Endothelial cell (in vitro differentiated cells): ENCODE measurements around the gene SULT1C4. TPM values are rescaled to one million over a fixed set of nuclear protein-coding genes. Genes with fewer than 3 reads are reported as not detected.

Experiments
- DNase-seq: peaks from one replicate; pipeline ENCODE4 v3.0.0; 2021; ENCODE audit warnings: low spot score
- H3K27ac Mint-ChIP-seq: one replicate; pipeline ENCODE4 v1.8.0; 2021; ENCODE audit warnings: mixed read lengths, inconsistent platforms; ENCODE audit not compliant: unreplicated experiment
- H3K27me3 Mint-ChIP-seq: one replicate; pipeline ENCODE4 v1.8.0; 2021; ENCODE audit warnings: mild to moderate bottlenecking, moderate library complexity, mixed read lengths, inconsistent platforms; ENCODE audit not compliant: unreplicated experiment
- H3K36me3 Mint-ChIP-seq: one replicate; pipeline ENCODE4 v1.8.0; 2021; ENCODE audit warnings: mild to moderate bottlenecking, low read depth, mixed read lengths, inconsistent platforms; ENCODE audit not compliant: unreplicated experiment
- H3K4me1 Mint-ChIP-seq: one replicate; pipeline ENCODE4 v1.8.0; 2021; ENCODE audit warnings: mild to moderate bottlenecking, mixed read lengths, inconsistent platforms; ENCODE audit not compliant: unreplicated experiment
- H3K4me3 Mint-ChIP-seq: one replicate; pipeline ENCODE4 v1.8.0; 2021; ENCODE audit warnings: mild to moderate bottlenecking, mixed read lengths, inconsistent platforms; ENCODE audit not compliant: unreplicated experiment
- H3K9me3 Mint-ChIP-seq: one replicate; pipeline ENCODE4 v1.8.0; 2021; ENCODE audit warnings: mixed read lengths, inconsistent platforms; ENCODE audit not compliant: unreplicated experiment
- total RNA-seq: library from RNA; stranded (reverse); fragmentation: NEBNext Ultra II Directional; extraction: Animal tissue kit (Norgen Biotek cat#: 25700); gene quantifications from one replicate; pipeline ENCODE4 v1.2.1, GENCODE V29; 2021; ENCODE audit not compliant: unreplicated experiment
- TF ChIP-seq, protein P1 (sequence below): fragments of 200-600 bp; sonication (generic); IDR thresholded peaks from one replicate; pipeline ENCODE4 v1.5.0; 2021; ENCODE audit warnings: antibody characterized with exemption; ENCODE audit not compliant: unreplicated experiment

Gene SULT1C4
- total RNA-seq, 1 donor from 2014 or later, result 22.6 TPM

- Mint-ChIP-seq H3K27ac (no peak overlapping the region), H3K4me1 (peaks cover 21% of the 10 kb centered on the region), H3K27me3 (peaks cover 1% of the 10 kb centered on the region)
Observed at GRCh38 chr2:108390340-108390739, 12.6 kb downstream of the SULT1C4 start.

GRCh38 chr2:108392029-108392428, 14.3 kb downstream of the SULT1C4 start:
- peaks cover 37% of the 10 kb centered on the region for H3K36me3 Mint-ChIP-seq
- peak overlapping the region; percentile 11 for H3K4me3 Mint-ChIP-seq
- peaks cover 1% of the 10 kb centered on the region for H3K27me3 Mint-ChIP-seq
- no peak for DNase-seq
- TF ChIP-seq, protein P1, sequence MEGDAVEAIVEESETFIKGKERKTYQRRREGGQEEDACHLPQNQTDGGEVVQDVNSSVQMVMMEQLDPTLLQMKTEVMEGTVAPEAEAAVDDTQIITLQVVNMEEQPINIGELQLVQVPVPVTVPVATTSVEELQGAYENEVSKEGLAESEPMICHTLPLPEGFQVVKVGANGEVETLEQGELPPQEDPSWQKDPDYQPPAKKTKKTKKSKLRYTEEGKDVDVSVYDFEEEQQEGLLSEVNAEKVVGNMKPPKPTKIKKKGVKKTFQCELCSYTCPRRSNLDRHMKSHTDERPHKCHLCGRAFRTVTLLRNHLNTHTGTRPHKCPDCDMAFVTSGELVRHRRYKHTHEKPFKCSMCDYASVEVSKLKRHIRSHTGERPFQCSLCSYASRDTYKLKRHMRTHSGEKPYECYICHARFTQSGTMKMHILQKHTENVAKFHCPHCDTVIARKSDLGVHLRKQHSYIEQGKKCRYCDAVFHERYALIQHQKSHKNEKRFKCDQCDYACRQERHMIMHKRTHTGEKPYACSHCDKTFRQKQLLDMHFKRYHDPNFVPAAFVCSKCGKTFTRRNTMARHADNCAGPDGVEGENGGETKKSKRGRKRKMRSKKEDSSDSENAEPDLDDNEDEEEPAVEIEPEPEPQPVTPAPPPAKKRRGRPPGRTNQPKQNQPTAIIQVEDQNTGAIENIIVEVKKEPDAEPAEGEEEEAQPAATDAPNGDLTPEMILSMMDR, result no peak
- H3K4me1 Mint-ChIP-seq, result peaks cover 20% of the 10 kb centered on the region
- peak overlapping the region; percentile 92 for H3K27ac Mint-ChIP-seq
- no peaks in the 10 kb centered on the region for H3K9me3 Mint-ChIP-seq

More at GRCh38 chr2:108390340-108390739, 12.6 kb downstream of the SULT1C4 start:
- Mint-ChIP-seq H3K9me3 (no peaks in the 10 kb centered on the region), H3K36me3 (peaks cover 40% of the 10 kb centered on the region), H3K4me3 (peak overlapping the region; percentile 38)
- no peak for DNase-seq
- TF ChIP-seq, protein P1, result no peak

DNA sequence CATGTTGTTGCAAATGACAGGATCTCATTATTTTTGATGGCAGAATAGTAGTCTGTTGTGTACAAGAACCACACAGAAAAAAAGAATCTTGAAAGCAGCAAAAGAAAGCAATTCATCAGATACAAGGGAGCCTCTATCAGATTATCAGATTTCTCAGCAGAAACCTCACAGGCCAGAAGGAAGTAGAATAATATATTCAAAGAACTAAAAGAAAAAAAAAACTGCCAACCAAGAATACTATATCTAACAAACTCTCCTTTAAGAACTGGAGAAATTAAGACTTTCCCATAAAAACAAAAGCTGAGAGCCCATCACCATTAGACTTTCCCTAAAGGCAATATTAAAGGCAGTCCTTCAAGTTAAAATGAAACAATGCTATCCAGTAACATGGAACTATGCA, 15.4 kb downstream of the SULT1C4 start:
- DNase-seq, result no peak
- Mint-ChIP-seq H3K27me3 (peaks cover 1% of the 10 kb centered on the region), H3K27ac (no peak overlapping the region), H3K36me3 (peaks cover 35% of the 10 kb centered on the region), H3K9me3 (peaks cover 1% of the 10 kb centered on the region), H3K4me3 (no peak overlapping the region), H3K4me1 (peaks cover 20% of the 10 kb centered on the region)
- TF ChIP-seq, protein P1, result no peak

- peaks cover 20% of the 10 kb centered on the region for H3K4me1 Mint-ChIP-seq
- no peak overlapping the region for H3K4me3 Mint-ChIP-seq
- peaks cover 42% of the 10 kb centered on the region for H3K36me3 Mint-ChIP-seq
- TF ChIP-seq, protein P1, result no peak
- no peak overlapping the region for H3K27ac Mint-ChIP-seq
- no peak for DNase-seq
- no peaks in the 10 kb centered on the region for H3K27me3 Mint-ChIP-seq
- peaks cover 16% of the 10 kb centered on the region for H3K9me3 Mint-ChIP-seq
Observed at GRCh38 chr2:108395155-108395554, 17.4 kb downstream of the SULT1C4 start.

DNA sequence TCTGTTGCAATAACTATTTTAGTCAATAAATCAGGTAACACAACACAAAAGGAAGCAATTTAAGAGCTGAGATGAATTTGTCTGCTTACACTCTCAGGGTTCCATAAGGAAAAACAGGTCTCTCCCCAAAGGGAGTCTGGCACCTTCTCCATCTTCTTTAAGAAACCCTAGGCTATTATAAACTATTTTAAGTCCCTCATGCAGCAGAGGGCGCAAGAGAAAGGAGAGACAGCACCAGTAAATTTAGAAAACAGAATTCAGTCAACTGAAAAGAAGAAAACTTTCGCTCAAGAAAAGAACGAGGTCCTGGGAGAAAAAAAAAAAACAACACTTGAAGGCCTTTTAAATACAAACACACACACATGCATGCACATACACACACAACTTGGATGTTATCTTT, 19.1 kb downstream of the SULT1C4 start:
- Mint-ChIP-seq H3K4me1 (peaks cover 9% of the 10 kb centered on the region), H3K4me3 (no peak overlapping the region), H3K9me3 (peaks cover 20% of the 10 kb centered on the region), H3K27me3 (peaks cover 2% of the 10 kb centered on the region), H3K27ac (no peak overlapping the region), H3K36me3 (peaks cover 51% of the 10 kb centered on the region)
- no peak for DNase-seq
- TF ChIP-seq, protein P1, result no peak
